ENCODE results near the gene THPO. TPM values are rescaled to one million over a fixed set of nuclear protein-coding genes. Genes with fewer than 3 reads are reported as not detected.
A peak's percentile ranks its signal among the peaks of the same experiment; 100 is the strongest.

Gene THPO
- total RNA-seq, 1 donor from 2014 or later: 0.56 TPM

GRCh38 chr3:184383033-184383740 is 5.2 kb upstream of the THPO start:
- peaks cover 13% of the 10 kb centered on the region for H3K4me1 Mint-ChIP-seq
- no peak for TF ChIP-seq CTCF (IDR thresholded peaks at IDR 0.05; ENCODE audit: unreplicated experiment)
- no peaks in the 10 kb centered on the region for H3K9me3 Mint-ChIP-seq
- no peak overlapping the region for H3K4me3 Mint-ChIP-seq
- no peak for DNase-seq (ENCODE audit: low spot score in 2 of 2, unreplicated experiment in 2 of 2)
- H3K27ac Mint-ChIP-seq: no peak overlapping the region
- no peaks in the 10 kb centered on the region for H3K36me3 Mint-ChIP-seq
- peaks cover 37% of the 10 kb centered on the region for H3K27me3 Mint-ChIP-seq (ENCODE audit: low read depth)

GRCh38 chr3:184382326-184383032 is 4.5 kb upstream of the THPO start:
- Mint-ChIP-seq H3K36me3 (no peaks in the 10 kb centered on the region), H3K9me3 (no peaks in the 10 kb centered on the region), H3K4me1 (peaks cover 13% of the 10 kb centered on the region), H3K27me3 (ENCODE audit: low read depth) (peaks cover 37% of the 10 kb centered on the region), H3K4me3 (no peak overlapping the region), H3K27ac (no peak overlapping the region)
- no peak for DNase-seq (ENCODE audit: low spot score in 2 of 2, unreplicated experiment in 2 of 2)
- TF ChIP-seq CTCF (IDR thresholded peaks at IDR 0.05; ENCODE audit: unreplicated experiment): no peak

GRCh38 chr3:184381261-184382224 is 3.5 kb upstream of the THPO start:
- no peaks in the 10 kb centered on the region for H3K9me3 Mint-ChIP-seq
- no peak for DNase-seq (ENCODE audit: low spot score in 2 of 2, unreplicated experiment in 2 of 2)
- H3K4me1 Mint-ChIP-seq: peaks cover 13% of the 10 kb centered on the region
- H3K27me3 Mint-ChIP-seq (ENCODE audit: low read depth): peaks cover 37% of the 10 kb centered on the region
- H3K4me3 Mint-ChIP-seq: peak overlapping the region; percentile 55
- TF ChIP-seq CTCF (IDR thresholded peaks at IDR 0.05; ENCODE audit: unreplicated experiment): no peak
- H3K27ac Mint-ChIP-seq: no peak overlapping the region
- H3K36me3 Mint-ChIP-seq: no peaks in the 10 kb centered on the region

GRCh38 chr3:184380627-184381260 is 2.7 kb upstream of the THPO start:
- H3K27me3 Mint-ChIP-seq (ENCODE audit: low read depth): peaks cover 42% of the 10 kb centered on the region
- peak overlapping the region; percentile 55 for H3K4me3 Mint-ChIP-seq
- TF ChIP-seq CTCF (IDR thresholded peaks at IDR 0.05; ENCODE audit: unreplicated experiment): no peak
- peaks cover 13% of the 10 kb centered on the region for H3K4me1 Mint-ChIP-seq
- no peak overlapping the region for H3K27ac Mint-ChIP-seq
- no peaks in the 10 kb centered on the region for H3K9me3 Mint-ChIP-seq
- no peaks in the 10 kb centered on the region for H3K36me3 Mint-ChIP-seq
- no peak for DNase-seq (ENCODE audit: low spot score in 2 of 2, unreplicated experiment in 2 of 2)

GRCh38 chr3:184380185-184380626 is 2.2 kb upstream of the THPO start:
- H3K27me3 Mint-ChIP-seq (ENCODE audit: low read depth): peaks cover 47% of the 10 kb centered on the region
- no peaks in the 10 kb centered on the region for H3K9me3 Mint-ChIP-seq
- TF ChIP-seq CTCF (IDR thresholded peaks at IDR 0.05; ENCODE audit: unreplicated experiment): no peak
- H3K4me1 Mint-ChIP-seq: peaks cover 13% of the 10 kb centered on the region
- no peak overlapping the region for H3K4me3 Mint-ChIP-seq
- H3K36me3 Mint-ChIP-seq: no peaks in the 10 kb centered on the region
- H3K27ac Mint-ChIP-seq: no peak overlapping the region
- peak; percentile 56 to 62 for DNase-seq (ENCODE audit: low spot score in 2 of 2, unreplicated experiment in 2 of 2)

Data from mesothelial cell of epicardium (in vitro differentiated cells).